Endothelial cell of umbilical vein (primary cell): ENCODE data around the gene C6orf89.

ENCODE experiments used
- CTCF ChIP-seq, 2 donors: IDR thresholded peaks; 1 replicate in 1 of 2; 2 replicates in 1 of 2; pipeline ENCODE4 v1.5.1; 2011; ENCODE audit warnings: low read length in 2 of 2, mild to moderate bottlenecking in 2 of 2, moderate library complexity in 2 of 2, control low read depth in 1 of 2, inconsistent platforms in 1 of 2, low read depth in 1 of 2; ENCODE audit not compliant: insufficient read depth in 1 of 2; ENCODE audit errors: extremely low read depth in 1 of 2
- EZH2 ChIP-seq: IDR thresholded peaks from 2 replicates; pipeline ENCODE4 v1.6.1; 2012; ENCODE audit warnings: borderline replicate concordance, low read depth, mild to moderate bottlenecking, moderate library complexity, low read length, inconsistent platforms; ENCODE audit not compliant: severe bottlenecking
- FOS ChIP-seq: IDR thresholded peaks from 2 replicates; pipeline ENCODE4 v1.6.1; 2011; ENCODE audit warnings: mild to moderate bottlenecking, low read length, moderate library complexity, borderline replicate concordance; ENCODE audit not compliant: insufficient read depth
- GATA2 ChIP-seq: IDR thresholded peaks from 2 replicates; pipeline ENCODE4 v1.7.0; 2011; ENCODE audit warnings: low read depth, mild to moderate bottlenecking, moderate library complexity, mixed read lengths, low read length; ENCODE audit not compliant: insufficient read length, insufficient read depth
- MYC ChIP-seq: IDR thresholded peaks from one replicate; pipeline ENCODE4 v1.6.1; 2011; ENCODE audit warnings: mild to moderate bottlenecking, low read depth, low read length
- POLR2A ChIP-seq: IDR thresholded peaks from 2 replicates; pipeline ENCODE4 v1.6.1; 2012; ENCODE audit warnings: low read depth, mild to moderate bottlenecking, control low read depth, low read length
- POLR2AphosphoS5 ChIP-seq: IDR thresholded peaks from 2 replicates; pipeline ENCODE4 v1.6.1; 2012; ENCODE audit warnings: low read depth, mild to moderate bottlenecking, control low read depth, low read length, moderate library complexity; ENCODE audit not compliant: insufficient read depth

- no peak for TF ChIP-seq POLR2A
- no peak for TF ChIP-seq EZH2
- no peak for TF ChIP-seq CTCF (IDR thresholded peaks at IDR 0.05; ENCODE audit: extremely low read depth in 1 of 2, insufficient read depth in 1 of 2, low read depth in 1 of 2, low read length in 2 of 2)
- no peak for TF ChIP-seq POLR2AphosphoS5
- no peak for TF ChIP-seq GATA2
- TF ChIP-seq FOS: no peak
- TF ChIP-seq MYC: no peak
Measured at GRCh38 chr6:36973190-36973589, 87.4 kb downstream of the C6orf89 start.
